ENCODE results near the gene CHST13.

GRCh38 chr3:126512916-126513650 lies 10.9 kb upstream of the CHST13 start:
- no peak for TF ChIP-seq POLR2A (IDR thresholded peaks at IDR 0.05; ENCODE audit: low read depth)
- TF ChIP-seq, protein P1, sequence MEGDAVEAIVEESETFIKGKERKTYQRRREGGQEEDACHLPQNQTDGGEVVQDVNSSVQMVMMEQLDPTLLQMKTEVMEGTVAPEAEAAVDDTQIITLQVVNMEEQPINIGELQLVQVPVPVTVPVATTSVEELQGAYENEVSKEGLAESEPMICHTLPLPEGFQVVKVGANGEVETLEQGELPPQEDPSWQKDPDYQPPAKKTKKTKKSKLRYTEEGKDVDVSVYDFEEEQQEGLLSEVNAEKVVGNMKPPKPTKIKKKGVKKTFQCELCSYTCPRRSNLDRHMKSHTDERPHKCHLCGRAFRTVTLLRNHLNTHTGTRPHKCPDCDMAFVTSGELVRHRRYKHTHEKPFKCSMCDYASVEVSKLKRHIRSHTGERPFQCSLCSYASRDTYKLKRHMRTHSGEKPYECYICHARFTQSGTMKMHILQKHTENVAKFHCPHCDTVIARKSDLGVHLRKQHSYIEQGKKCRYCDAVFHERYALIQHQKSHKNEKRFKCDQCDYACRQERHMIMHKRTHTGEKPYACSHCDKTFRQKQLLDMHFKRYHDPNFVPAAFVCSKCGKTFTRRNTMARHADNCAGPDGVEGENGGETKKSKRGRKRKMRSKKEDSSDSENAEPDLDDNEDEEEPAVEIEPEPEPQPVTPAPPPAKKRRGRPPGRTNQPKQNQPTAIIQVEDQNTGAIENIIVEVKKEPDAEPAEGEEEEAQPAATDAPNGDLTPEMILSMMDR (IDR thresholded peaks at IDR 0.05): no peak
- no peak for TF ChIP-seq POLR2AphosphoS5 (IDR thresholded peaks at IDR 0.05)
